HCT116 (cell line): ENCODE results near the gene RNASET2. TPM values are rescaled to one million over a fixed set of nuclear protein-coding genes. Genes with fewer than 3 reads are reported as not detected.
A peak's percentile ranks its signal among the peaks of the same experiment; 100 is the strongest.

ENCODE experiments used
- ATAC-seq: fragments of 200-7000 bp; cut with Tn5 transposase; 2 replicates; pipeline ENCODE4 v1.9.1; 2020; ENCODE audit warnings: mild to moderate bottlenecking, moderate library complexity
- BruUV-seq: library from RNA; stranded (reverse); fragments of 400-500 nt; replicated peaks from 2 replicates; lab custom pipeline; 2021; lab: Mats Ljungman, UMichigan
- CTCF ChIA-PET: fragments of 300-600 bp; sonication (Branson Sonifier 250); formaldehyde crosslinking; loops from one replicate; lab custom pipeline; 2021; ENCODE audit warnings: antibody characterized with exemption; lab: Charles Lee
- POLR2A ChIA-PET: fragments of 300-600, 350-600 bp; sonication (Branson Sonifier 250); formaldehyde crosslinking; loops from one replicate; lab custom pipeline; 2021; ENCODE audit warnings: antibody characterized with exemption; lab: Charles Lee
- RAD21 ChIA-PET, 2 experiments: fragments of 300-600 bp; sonication (Branson Sonifier 250); formaldehyde crosslinking; loops; one replicate each; lab custom pipeline; 2023; ENCODE audit warnings: low total read pairs in 2 of 2; ENCODE audit not compliant: uncharacterized antibody in 2 of 2, unreplicated experiment in 2 of 2, low non-redundant PET in 1 of 2; lab: Charles Lee
- DNase-seq: peaks from one replicate; pipeline ENCODE4 v3.0.0-alpha.2; 2010; ENCODE audit warnings: low read depth, low spot score
- H2AFZ ChIP-seq: fragments of 200-600 bp; shearing (Covaris generic), sonication (generic); 2 replicates; pipeline ENCODE4 v1.6.1; 2017; ENCODE audit warnings: low read depth, mixed run types, mixed read lengths, antibody characterized with exemption, low read length; ENCODE audit not compliant: poor library complexity, severe bottlenecking
- H3K27ac ChIP-seq: 2 replicates; pipeline ENCODE4 v1.5.1; 2012; ENCODE audit warnings: low read depth, low read length
- H3K27me3 ChIP-seq: fragments of 200-600 bp; sonication (generic); 2 replicates; pipeline ENCODE4 v1.6.1; 2016; ENCODE audit warnings: mixed run types, low read length, mixed read lengths; ENCODE audit not compliant: insufficient read depth
- H3K36me3 ChIP-seq, 2 experiments: fragments of 200-500 bp in 1 of 2; fragments of 200-600 bp in 1 of 2; sonication (Bioruptor generic) in 1 of 2; sonication (generic) in 1 of 2; 2 replicates each; pipeline versions ENCODE4 v1.5.1 to v1.6.1; 2014 to 2016; ENCODE audit warnings: low read length in 2 of 2, inconsistent platforms in 1 of 2, mixed read lengths in 1 of 2, mixed run types in 1 of 2; ENCODE audit not compliant: insufficient read depth in 2 of 2, control insufficient read depth in 1 of 2
- H3K4me1 ChIP-seq, 2 experiments: fragments of 200-600 bp in 1 of 2; sonication (generic) in 1 of 2; 2 replicates each; pipeline versions ENCODE4 v1.5.1 to v1.6.1; 2012 to 2017; ENCODE audit warnings: low read length in 2 of 2, inconsistent platforms in 1 of 2, mild to moderate bottlenecking in 1 of 2, mixed read lengths in 1 of 2, mixed run types in 1 of 2, moderate library complexity in 1 of 2; ENCODE audit not compliant: insufficient read depth in 2 of 2, control insufficient read depth in 1 of 2
- H3K4me2 ChIP-seq: fragments of 200-600 bp; sonication (generic); 2 replicates; pipeline ENCODE4 v1.6.1; 2017; ENCODE audit warnings: mixed run types, low read length, mixed read lengths
- H3K4me3 ChIP-seq, 2 experiments: fragments of 200-600 bp in 1 of 2; sonication (generic) in 1 of 2; replicated peaks in 1 of 2; 2 replicates each; pipeline ENCODE4 v1.5.1; 2011 to 2016; ENCODE audit warnings: low read length in 2 of 2, control low read depth in 1 of 2, low read depth in 1 of 2, mild to moderate bottlenecking in 1 of 2, mixed read lengths in 1 of 2, mixed run types in 1 of 2
- H3K79me2 ChIP-seq: fragments of 200-600 bp; sonication (generic); 2 replicates; pipeline ENCODE4 v1.6.1; 2017; ENCODE audit warnings: mild to moderate bottlenecking, mixed run types, low read length, moderate library complexity, mixed read lengths; ENCODE audit not compliant: insufficient read depth
- H3K9ac ChIP-seq: fragments of 200-600 bp; sonication (generic); 2 replicates; pipeline ENCODE4 v1.6.1; 2016; ENCODE audit warnings: low read length, mixed read lengths
- H3K9me2 ChIP-seq: fragments of 200-600 bp; sonication (generic), shearing (Covaris generic); 2 replicates; pipeline ENCODE4 v1.6.1; 2017; ENCODE audit warnings: mixed run types, mild to moderate bottlenecking, moderate library complexity; ENCODE audit not compliant: insufficient read depth
- H3K9me3 ChIP-seq, 2 experiments: fragments of 200-500 bp in 1 of 2; fragments of 200-600 bp in 1 of 2; sonication (Bioruptor generic) in 1 of 2; sonication (generic) in 1 of 2; 2 replicates each; pipeline ENCODE4 v1.6.1; 2014 to 2017; ENCODE audit warnings: low read length in 2 of 2, mixed read lengths in 2 of 2, inconsistent platforms in 1 of 2, low read depth in 1 of 2, mild to moderate bottlenecking in 1 of 2, mixed run types in 1 of 2, moderate library complexity in 1 of 2; ENCODE audit not compliant: control insufficient read depth in 1 of 2, insufficient read depth in 1 of 2
- H4K20me1 ChIP-seq: fragments of 200-600 bp; sonication (generic), shearing (Covaris generic); 2 replicates; pipeline ENCODE4 v1.6.1; 2017; ENCODE audit warnings: mixed run types, mild to moderate bottlenecking, moderate library complexity; ENCODE audit not compliant: insufficient read depth
- CBX3 ChIP-seq: IDR thresholded peaks from 2 replicates; pipeline ENCODE4 v1.6.1; 2012; ENCODE audit warnings: low read depth
- CEBPB ChIP-seq: IDR thresholded peaks from 2 replicates; pipeline ENCODE4 v1.6.1; 2012; ENCODE audit warnings: low read depth
- ELF1 ChIP-seq: IDR thresholded peaks from 2 replicates; pipeline ENCODE4 v1.6.1; 2012; ENCODE audit warnings: low read depth, borderline replicate concordance
- POLR2A ChIP-seq: IDR thresholded peaks from 2 replicates; pipeline ENCODE4 v1.7.0; 2011; ENCODE audit warnings: borderline replicate concordance; ENCODE audit not compliant: insufficient read depth, insufficient read length; ENCODE audit errors: extremely low read depth
- RAD21 ChIP-seq: IDR thresholded peaks from 2 replicates; pipeline ENCODE4 v1.6.1; 2012; ENCODE audit warnings: low read depth, mild to moderate bottlenecking
- SP1 ChIP-seq: IDR thresholded peaks from 2 replicates; pipeline ENCODE4 v1.6.1; 2012; ENCODE audit warnings: low read depth
- SRF ChIP-seq: IDR thresholded peaks from 2 replicates; pipeline ENCODE4 v1.6.1; 2012; ENCODE audit warnings: low read depth
- YY1 ChIP-seq: IDR thresholded peaks from 2 replicates; pipeline ENCODE4 v1.6.1; 2011; ENCODE audit warnings: low read length, low read depth, moderate library complexity, mild to moderate bottlenecking; ENCODE audit not compliant: insufficient replicate concordance; ENCODE audit errors: extremely low read depth
- intact Hi-C: fragments of 100-400 bp; cut with micrococcal nuclease; formaldehyde crosslinking; loops from 2 replicates; pipeline ENCODE4 v1.10.0; 2022
- total RNA-seq: library from RNA; stranded (reverse); gene quantifications from one replicate; pipeline ENCODE4 v1.2.1, GENCODE V29; 2021; ENCODE audit not compliant: unreplicated experiment
- TF ChIP-seq, protein P1 (sequence below): IDR thresholded peaks from 2 replicates; pipeline ENCODE4 v1.6.1; 2012
- TF ChIP-seq, protein P2 (sequence below), 3 experiments: fragments of 200-600 bp in 1 of 3; sonication (generic) in 1 of 3; IDR thresholded peaks in 2 of 3; conservative IDR thresholded peaks in 1 of 3; 2 replicates each; pipeline ENCODE4 v1.5.1; 2012 to 2017; ENCODE audit warnings: low read depth in 2 of 3, low read length in 2 of 3, antibody characterized with exemption in 1 of 3, borderline replicate concordance in 1 of 3, control low read depth in 1 of 3, mild to moderate bottlenecking in 1 of 3, mixed read lengths in 1 of 3, mixed run types in 1 of 3, moderate library complexity in 1 of 3; ENCODE audit not compliant: insufficient read depth in 1 of 3
- TF ChIP-seq, protein P3 (sequence below): IDR thresholded peaks from 2 replicates; pipeline ENCODE4 v1.6.1; 2011; ENCODE audit warnings: mild to moderate bottlenecking, low read length, moderate library complexity; ENCODE audit not compliant: insufficient replicate concordance; ENCODE audit errors: extremely low read depth
- TF ChIP-seq, protein P4 (sequence below): IDR thresholded peaks from 2 replicates; pipeline ENCODE4 v1.6.1; 2012; ENCODE audit warnings: low read depth

Gene RNASET2
- total RNA-seq, 1 experiment from 2014 or later = 32.8 TPM

DNA sequence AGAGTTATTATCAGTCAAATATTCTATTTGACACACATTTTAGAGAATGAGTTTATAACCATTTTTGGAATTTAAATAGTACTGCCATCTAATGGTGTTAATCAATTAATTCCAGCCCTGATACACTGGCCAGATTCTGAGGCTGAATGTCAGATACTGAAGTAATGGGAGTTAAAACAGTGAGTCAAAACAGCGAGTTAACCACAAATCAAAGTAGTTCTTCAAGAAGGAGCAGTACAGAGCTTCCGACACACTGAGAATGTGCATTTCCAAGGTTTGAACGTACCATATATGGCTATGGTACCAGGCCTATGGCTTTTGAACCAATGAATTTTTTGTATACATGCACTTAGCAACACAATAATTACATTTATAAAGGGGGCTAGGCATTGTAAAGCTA is 31.6 kb upstream of the RNASET2 start:
- no peaks in the 10 kb centered on the region for H3K4me1 ChIP-seq
- H3K36me3 ChIP-seq = no peaks in the 10 kb centered on the region
- ChIA-PET CTCF (interaction anchor here (1.0 to 2.7 kb wide), 3 partner anchors 37 to 213 kb away, joined by 3 to 25 read pairs (median 4); no protein-coding TSS in a partner anchor), POLR2A (no interaction called here), RAD21 (no interaction called here)
- TF ChIP-seq RAD21 = no peak
- no peak for TF ChIP-seq ELF1
- TF ChIP-seq, protein P1, sequence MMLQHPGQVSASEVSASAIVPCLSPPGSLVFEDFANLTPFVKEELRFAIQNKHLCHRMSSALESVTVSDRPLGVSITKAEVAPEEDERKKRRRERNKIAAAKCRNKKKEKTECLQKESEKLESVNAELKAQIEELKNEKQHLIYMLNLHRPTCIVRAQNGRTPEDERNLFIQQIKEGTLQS = no peak
- TF ChIP-seq, protein P2, sequence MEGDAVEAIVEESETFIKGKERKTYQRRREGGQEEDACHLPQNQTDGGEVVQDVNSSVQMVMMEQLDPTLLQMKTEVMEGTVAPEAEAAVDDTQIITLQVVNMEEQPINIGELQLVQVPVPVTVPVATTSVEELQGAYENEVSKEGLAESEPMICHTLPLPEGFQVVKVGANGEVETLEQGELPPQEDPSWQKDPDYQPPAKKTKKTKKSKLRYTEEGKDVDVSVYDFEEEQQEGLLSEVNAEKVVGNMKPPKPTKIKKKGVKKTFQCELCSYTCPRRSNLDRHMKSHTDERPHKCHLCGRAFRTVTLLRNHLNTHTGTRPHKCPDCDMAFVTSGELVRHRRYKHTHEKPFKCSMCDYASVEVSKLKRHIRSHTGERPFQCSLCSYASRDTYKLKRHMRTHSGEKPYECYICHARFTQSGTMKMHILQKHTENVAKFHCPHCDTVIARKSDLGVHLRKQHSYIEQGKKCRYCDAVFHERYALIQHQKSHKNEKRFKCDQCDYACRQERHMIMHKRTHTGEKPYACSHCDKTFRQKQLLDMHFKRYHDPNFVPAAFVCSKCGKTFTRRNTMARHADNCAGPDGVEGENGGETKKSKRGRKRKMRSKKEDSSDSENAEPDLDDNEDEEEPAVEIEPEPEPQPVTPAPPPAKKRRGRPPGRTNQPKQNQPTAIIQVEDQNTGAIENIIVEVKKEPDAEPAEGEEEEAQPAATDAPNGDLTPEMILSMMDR (IDR thresholded peaks at IDR 0.05 in 2 of 3, conservative IDR thresholded peaks at IDR 0.05 in 1 of 3; ENCODE audit: borderline replicate concordance in 1 of 3, insufficient read depth in 1 of 3, low read depth in 2 of 3, low read length in 2 of 3) = 0 out of 6 replicates have a peak, but pooled peaks of 1 of the 3 experiments have one; percentile 11
- ATAC-seq (no peak), DNase-seq (no peak)
- no peak overlapping the region for H3K4me2 ChIP-seq
- H4K20me1 ChIP-seq = no peaks in the 10 kb centered on the region
- no peak overlapping the region for H2AFZ ChIP-seq
- intact Hi-C loops = loop anchor here (2.0 kb wide), 1 partner anchor 213 kb away; no protein-coding TSS in a partner anchor
- H3K9me2 ChIP-seq = no peaks in the 10 kb centered on the region
- peaks cover 28% of the 10 kb centered on the region for H3K79me2 ChIP-seq
- H3K4me3 ChIP-seq = no peak overlapping the region
- H3K27me3 ChIP-seq = no peaks in the 10 kb centered on the region
- no peak overlapping the region for H3K27ac ChIP-seq
- no TSS peak for BruUV-seq
- no peak overlapping the region for H3K9ac ChIP-seq
- no peaks in the 10 kb centered on the region for H3K9me3 ChIP-seq

DNA sequence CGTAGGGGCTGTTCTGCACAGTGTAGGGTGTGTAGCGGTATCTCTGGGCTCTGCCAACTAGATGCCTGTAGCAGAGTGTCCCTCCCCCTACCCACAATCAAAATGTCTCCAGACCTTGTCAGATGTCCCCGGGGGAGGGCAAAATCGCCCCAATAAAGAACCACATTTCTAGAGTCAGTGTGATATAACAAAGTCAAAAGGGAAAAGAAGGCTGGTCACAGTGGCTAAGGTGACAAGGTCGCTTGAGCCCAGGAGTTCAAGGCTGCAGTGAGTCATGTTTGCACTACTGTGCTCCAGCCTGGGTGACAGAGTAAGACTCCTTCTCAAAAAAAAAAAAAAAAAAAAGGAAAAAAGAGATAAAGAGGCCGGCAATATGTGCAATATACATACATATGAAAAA is 31.1 kb upstream of the RNASET2 start:
- Histone ChIP-seq H2AFZ (no peak overlapping the region), H4K20me1 (no peaks in the 10 kb centered on the region), H3K4me2 (no peak overlapping the region), H3K9ac (no peak overlapping the region), H3K27me3 (no peaks in the 10 kb centered on the region), H3K4me1 (no peaks in the 10 kb centered on the region), H3K27ac (no peak overlapping the region), H3K9me2 (no peaks in the 10 kb centered on the region), H3K9me3 (no peaks in the 10 kb centered on the region), H3K36me3 (no peaks in the 10 kb centered on the region), H3K4me3 (no peak overlapping the region), H3K79me2 (peaks cover 23% of the 10 kb centered on the region)
- intact Hi-C loops = no loop called here
- no TSS peak for BruUV-seq
- ChIA-PET POLR2A (no interaction called here), RAD21 (no interaction called here), CTCF (interaction anchor here (1.3 kb wide), 1 partner anchor 201 kb away, joined by 4 read pairs; no protein-coding TSS in a partner anchor)
- ATAC-seq (no peak), DNase-seq (no peak)
- TF ChIP-seq SRF (no peak), POLR2A (no peak), YY1 (no peak), SP1 (no peak), CEBPB (no peak), CBX3 (no peak)
- TF ChIP-seq, protein P3, sequence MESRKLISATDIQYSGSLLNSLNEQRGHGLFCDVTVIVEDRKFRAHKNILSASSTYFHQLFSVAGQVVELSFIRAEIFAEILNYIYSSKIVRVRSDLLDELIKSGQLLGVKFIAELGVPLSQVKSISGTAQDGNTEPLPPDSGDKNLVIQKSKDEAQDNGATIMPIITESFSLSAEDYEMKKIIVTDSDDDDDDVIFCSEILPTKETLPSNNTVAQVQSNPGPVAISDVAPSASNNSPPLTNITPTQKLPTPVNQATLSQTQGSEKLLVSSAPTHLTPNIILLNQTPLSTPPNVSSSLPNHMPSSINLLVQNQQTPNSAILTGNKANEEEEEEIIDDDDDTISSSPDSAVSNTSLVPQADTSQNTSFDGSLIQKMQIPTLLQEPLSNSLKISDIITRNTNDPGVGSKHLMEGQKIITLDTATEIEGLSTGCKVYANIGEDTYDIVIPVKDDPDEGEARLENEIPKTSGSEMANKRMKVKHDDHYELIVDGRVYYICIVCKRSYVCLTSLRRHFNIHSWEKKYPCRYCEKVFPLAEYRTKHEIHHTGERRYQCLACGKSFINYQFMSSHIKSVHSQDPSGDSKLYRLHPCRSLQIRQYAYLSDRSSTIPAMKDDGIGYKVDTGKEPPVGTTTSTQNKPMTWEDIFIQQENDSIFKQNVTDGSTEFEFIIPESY = no peak
- TF ChIP-seq, protein P4, sequence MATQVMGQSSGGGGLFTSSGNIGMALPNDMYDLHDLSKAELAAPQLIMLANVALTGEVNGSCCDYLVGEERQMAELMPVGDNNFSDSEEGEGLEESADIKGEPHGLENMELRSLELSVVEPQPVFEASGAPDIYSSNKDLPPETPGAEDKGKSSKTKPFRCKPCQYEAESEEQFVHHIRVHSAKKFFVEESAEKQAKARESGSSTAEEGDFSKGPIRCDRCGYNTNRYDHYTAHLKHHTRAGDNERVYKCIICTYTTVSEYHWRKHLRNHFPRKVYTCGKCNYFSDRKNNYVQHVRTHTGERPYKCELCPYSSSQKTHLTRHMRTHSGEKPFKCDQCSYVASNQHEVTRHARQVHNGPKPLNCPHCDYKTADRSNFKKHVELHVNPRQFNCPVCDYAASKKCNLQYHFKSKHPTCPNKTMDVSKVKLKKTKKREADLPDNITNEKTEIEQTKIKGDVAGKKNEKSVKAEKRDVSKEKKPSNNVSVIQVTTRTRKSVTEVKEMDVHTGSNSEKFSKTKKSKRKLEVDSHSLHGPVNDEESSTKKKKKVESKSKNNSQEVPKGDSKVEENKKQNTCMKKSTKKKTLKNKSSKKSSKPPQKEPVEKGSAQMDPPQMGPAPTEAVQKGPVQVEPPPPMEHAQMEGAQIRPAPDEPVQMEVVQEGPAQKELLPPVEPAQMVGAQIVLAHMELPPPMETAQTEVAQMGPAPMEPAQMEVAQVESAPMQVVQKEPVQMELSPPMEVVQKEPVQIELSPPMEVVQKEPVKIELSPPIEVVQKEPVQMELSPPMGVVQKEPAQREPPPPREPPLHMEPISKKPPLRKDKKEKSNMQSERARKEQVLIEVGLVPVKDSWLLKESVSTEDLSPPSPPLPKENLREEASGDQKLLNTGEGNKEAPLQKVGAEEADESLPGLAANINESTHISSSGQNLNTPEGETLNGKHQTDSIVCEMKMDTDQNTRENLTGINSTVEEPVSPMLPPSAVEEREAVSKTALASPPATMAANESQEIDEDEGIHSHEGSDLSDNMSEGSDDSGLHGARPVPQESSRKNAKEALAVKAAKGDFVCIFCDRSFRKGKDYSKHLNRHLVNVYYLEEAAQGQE = no peak
